ENCODE measurements around the gene PPP1R8. TPM values are rescaled to one million over a fixed set of nuclear protein-coding genes. Genes with fewer than 3 reads are reported as not detected.
"Not testable (repeated sequence)": the region's sequence is repeated elsewhere in the genome, so short reads cannot be mapped to it uniquely, and the experiment has no call there.

PPP1R8 gene
- total and polyA plus RNA-seq, 3 donors from 2014 or later, result 39.4 to 57.7 (median 49.4) TPM

GRCh38 chr1:27807385-27807784 lies 23.2 kb upstream of the PPP1R8 start:
- Histone ChIP-seq H3K4me3 (no peak overlapping the region), H3K4me1 (no peaks in the 10 kb centered on the region), H3K36me3 (ENCODE audit: low read depth, missing control alignments) (no peaks in the 10 kb centered on the region), H3K9me3 (no peaks in the 10 kb centered on the region), H3K27ac (no peak overlapping the region), H3K27me3 (no peaks in the 10 kb centered on the region)
- WGBS, 2 donors, result 79 to 88% methylated on average over 2 of the region's 2 CpGs
- DNase-seq, result no peak
- intact Hi-C loops (cut with DNase I; ENCODE audit: low total_unique reads), result no loop called here
- TF ChIP-seq POLR2A (IDR thresholded peaks at IDR 0.05) (no peak), CTCF (IDR thresholded peaks at IDR 0.05) (no peak)

- H3K9me3 ChIP-seq; H3K4me3 ChIP-seq; H3K27ac ChIP-seq; H3K27me3 ChIP-seq; DNase-seq; H3K4me1 ChIP-seq; H3K36me3 ChIP-seq (ENCODE audit: low read depth, missing control alignments); intact Hi-C loops (cut with DNase I; ENCODE audit: low total_unique reads): not testable (repeated sequence)
- WGBS, 2 donors, result 89 to 97% methylated on average over 3 of the region's 3 CpGs
These were observed 22.5 kb upstream of the PPP1R8 start for GRCh38 chr1:27808131-27808530.

- Histone ChIP-seq H3K4me3 (no peak overlapping the region), H3K36me3 (ENCODE audit: low read depth, missing control alignments) (no peaks in the 10 kb centered on the region), H3K9me3 (no peaks in the 10 kb centered on the region), H3K27ac (no peak overlapping the region), H3K27me3 (no peaks in the 10 kb centered on the region), H3K4me1 (no peaks in the 10 kb centered on the region)
- intact Hi-C loops (cut with DNase I; ENCODE audit: low total_unique reads), result no loop called here
- DNase-seq, result no peak
- 89 to 94% methylated on average over 1 of the region's 1 CpG for WGBS, 2 donors
- no peak for TF ChIP-seq POLR2A (IDR thresholded peaks at IDR 0.05)
- no peak for TF ChIP-seq CTCF (IDR thresholded peaks at IDR 0.05)
These were observed 20.7 kb upstream of the PPP1R8 start for GRCh38 chr1:27809883-27810282.

GRCh38 chr1:27811741-27812500 lies 18.7 kb upstream of the PPP1R8 start:
- intact Hi-C loops (cut with DNase I; ENCODE audit: low total_unique reads), result no loop called here

More at GRCh38 chr1:27811741-27812500, 18.7 kb upstream of the PPP1R8 start:
- no peak overlapping the region for H3K27ac ChIP-seq
- DNase-seq, result no peak
- H3K4me3 ChIP-seq, result no peak overlapping the region
- H3K9me3 ChIP-seq, result no peaks in the 10 kb centered on the region
- 90 to 93% methylated on average over 6 of the region's 6 CpGs for WGBS, 2 donors
- no peaks in the 10 kb centered on the region for H3K27me3 ChIP-seq
- no peaks in the 10 kb centered on the region for H3K4me1 ChIP-seq
- no peaks in the 10 kb centered on the region for H3K36me3 ChIP-seq (ENCODE audit: low read depth, missing control alignments)
- TF ChIP-seq CTCF (IDR thresholded peaks at IDR 0.05), result no peak
- no peak for TF ChIP-seq POLR2A (IDR thresholded peaks at IDR 0.05)
